SKM-1 (cell line): Measurements from ENCODE around the gene RASGRF1.

Source experiments
- DNase-seq: peaks from one replicate; lab custom pipeline; 2025; ENCODE audit not compliant: unreplicated experiment; lab: John Stamatoyannopoulos, UW

RASGRF1 gene

DNA sequence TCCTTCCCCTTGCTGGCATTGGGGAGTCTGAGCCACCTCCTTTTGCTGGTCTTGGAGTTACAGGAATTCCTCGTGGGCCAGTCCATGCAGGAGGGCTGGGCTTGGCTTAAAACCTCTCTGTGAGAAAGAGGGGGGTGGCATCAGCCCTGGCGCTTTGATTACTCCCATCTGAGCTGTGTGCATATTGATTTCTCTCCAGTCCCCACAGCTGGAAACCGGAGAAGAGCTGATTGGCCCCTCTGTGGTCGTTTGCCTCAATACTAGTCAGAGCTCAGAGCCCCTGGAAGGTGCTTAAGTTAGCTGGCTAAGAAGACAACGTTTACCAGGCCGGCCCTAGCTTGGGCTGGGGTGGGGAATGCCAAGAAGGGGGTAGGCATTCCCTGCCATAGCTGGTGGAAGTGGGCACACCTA is 4.0 kb upstream of the RASGRF1 start:
- DNase-seq, result no peak

DNA sequence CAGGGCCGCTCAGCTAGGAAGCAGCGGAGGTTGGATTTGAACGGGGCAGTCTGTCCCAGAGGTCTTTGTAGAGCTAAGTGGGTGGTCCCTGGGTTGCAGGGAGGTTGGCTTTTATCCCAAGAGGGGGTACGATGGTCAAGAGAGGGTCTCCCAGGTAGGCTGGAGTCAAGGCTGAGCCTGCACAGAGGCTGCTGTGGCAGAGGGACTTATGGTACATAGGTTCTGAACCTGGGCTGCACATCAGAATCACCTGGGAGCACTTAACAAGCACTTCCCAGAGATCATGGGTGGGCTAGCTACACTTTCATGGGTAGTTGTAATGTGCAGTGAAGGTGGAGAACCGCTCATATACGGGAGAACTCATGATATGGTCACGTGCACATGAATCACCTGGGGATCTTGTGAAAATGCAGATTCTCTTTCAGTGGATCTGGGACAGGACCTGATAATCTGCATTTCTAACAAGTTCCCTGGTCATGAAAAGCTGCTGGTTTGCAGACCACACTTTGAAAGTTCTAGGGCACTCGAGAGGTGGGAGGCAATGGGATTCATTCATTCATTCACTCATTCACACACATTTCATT is 2.9 kb upstream of the RASGRF1 start:
- DNase-seq, result no peak

DNA sequence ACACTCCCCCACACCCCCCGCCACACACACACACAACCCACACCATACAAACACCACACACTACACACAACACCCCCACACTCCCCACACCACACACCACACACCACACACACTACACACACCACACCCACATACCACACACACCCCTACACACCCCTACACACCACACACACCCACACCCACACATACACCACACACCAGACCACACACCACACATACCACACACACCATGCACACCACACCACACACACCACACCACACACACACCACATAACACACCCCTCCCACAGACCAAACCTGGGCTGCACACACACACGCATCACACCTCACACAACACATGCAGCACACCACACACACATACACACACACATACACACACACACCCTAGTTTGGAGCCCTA is 1.8 kb upstream of the RASGRF1 start:
- DNase-seq, result no peak

DNA sequence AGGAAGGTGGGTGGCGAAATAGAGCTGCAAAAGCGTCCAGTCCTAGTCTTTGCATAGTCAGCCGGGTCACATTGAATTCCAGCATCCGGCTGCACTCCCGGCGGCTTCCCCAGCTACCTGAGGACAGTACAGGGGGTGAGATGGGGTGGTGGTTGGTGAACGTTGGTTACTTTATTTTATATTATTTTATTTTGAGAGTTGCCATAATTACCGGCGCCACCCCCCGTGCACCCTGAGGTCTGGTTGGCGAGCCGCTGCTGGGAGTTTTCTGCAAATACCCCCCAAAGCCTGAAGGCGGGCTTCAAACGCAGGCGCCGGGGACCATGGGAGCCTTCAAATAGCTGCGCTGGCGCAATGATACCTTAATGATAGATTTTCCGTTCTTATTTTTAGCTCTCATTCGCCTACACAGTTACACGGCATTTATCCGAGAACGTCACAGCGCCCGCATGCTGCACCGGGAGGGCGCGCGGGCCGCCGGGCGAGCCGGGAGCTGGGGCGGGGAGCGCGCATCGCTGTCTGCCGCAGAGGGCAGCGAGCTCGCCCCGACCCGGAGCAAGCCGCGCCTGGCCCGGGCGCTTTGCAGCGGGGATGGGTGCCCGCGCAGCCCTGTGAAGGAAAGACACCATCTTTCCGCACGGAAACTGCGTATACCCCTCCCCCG is 756 bp upstream of the RASGRF1 start:
- DNase-seq, result no peak

DNA sequence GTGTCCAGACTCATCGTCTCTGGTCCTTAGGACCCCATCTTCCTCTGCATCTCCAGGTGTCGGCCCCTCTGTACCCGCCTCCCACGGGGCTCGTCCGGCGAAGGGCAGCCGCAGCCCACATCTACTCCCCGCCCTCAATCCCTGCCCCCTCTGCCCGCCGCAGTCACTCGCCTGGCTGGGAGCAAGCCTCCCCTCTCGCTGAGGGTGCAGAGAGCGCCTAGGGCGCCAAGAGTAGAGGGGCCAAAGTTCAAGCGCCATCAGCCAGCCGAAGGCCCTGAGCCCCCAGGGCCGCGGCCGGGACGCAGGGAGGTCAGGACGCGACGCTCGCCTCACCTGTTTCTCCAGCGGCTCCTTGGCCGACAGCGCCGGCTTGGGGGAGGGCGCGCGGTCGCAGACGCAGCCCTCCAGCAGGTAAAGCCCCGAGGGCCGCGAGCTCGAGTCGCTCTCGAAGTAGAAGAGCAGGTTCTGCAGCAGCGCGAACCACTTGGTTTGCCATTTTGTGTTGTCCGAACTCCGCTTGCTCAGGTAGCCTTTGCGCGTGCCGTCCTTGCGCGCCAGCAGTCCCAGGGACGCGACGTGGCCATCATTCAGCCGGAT is 592 bp downstream of the RASGRF1 start:
- DNase-seq, result no peak

DNA sequence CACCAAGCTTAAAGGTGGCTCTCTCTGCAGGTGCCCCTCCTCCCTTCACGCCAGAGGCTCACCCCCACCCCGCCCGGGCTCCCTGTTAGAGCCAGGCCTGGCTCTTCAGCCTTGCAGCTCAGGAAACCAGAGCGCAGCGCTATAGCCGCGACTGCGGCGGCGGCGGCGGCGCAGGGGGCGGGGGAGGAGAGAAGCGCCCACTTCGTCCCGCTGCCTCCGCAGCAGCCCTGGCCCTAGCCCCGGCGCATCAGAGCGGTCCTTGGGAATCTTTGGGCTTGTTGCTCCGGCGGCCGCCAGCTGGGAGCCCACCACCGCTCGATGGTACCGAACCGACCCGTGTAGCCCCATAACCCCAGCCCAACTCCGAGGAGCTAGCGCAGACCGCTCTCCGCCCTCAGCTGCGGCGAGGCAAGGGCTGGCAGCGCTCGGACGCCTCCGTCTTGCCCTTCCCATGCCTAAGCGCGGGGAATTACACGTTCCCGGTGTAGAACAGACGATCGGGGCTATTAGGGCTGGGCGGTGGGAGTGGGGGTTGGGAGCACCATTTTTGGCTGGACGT is 1.2 kb downstream of the RASGRF1 start:
- DNase-seq, result no peak

DNA sequence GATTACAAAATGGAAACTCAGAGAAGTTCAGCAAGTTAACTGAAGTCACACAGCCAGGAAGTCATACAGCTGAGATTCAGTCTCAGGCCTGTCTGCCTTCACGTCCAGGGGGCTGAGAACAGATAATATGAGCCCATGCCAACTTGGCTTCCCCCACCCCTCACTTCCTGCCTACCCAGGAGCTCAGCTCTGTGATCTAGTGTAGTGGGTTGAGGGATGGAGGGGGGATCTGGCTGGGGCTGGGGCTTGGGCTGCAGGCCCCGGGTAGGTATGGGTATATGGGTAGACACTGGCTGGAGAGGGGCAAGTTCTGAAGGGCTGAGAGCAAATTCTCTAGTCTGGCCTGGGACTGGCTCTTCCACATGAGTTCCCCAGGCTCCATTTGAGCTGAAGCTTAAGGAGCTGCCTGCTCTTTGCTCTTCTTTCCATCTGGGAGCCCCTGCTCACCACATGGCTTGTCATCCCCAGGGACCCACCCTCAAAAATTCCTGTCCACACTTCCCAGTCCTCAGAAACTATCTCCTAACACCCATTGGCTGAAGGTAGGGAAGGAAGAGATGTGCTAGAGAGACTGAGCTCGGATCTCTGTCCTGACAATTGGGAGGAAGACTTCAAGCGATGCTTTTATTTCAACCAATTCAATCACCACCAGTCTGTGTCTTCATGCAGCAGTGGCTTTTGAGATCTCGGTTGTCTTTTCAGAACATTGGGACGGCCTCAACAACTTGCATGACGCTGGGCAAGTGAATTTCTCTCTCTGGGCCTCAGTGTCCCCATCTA is 2.0 kb downstream of the RASGRF1 start:
- no peak for DNase-seq

DNA sequence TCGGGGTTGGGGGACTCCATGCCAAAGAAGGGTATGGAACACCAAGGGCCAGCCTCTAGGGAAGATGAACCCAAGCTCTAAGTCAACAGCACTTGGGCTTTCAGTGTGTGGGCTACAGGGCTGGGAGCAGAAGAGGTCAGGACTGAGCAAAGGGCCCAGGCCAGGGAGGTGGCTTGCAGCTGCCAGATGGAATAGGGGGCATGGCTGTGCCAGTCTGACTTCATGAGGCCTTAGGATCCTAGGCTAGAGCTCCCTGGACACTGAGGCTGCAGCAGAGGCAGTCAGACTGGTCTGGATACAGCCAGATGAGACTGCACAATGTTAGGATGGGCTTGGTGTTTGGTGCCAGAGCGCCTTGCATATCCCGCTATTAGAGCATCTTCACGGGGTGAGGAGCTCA is 3.8 kb downstream of the RASGRF1 start:
- no peak for DNase-seq

DNA sequence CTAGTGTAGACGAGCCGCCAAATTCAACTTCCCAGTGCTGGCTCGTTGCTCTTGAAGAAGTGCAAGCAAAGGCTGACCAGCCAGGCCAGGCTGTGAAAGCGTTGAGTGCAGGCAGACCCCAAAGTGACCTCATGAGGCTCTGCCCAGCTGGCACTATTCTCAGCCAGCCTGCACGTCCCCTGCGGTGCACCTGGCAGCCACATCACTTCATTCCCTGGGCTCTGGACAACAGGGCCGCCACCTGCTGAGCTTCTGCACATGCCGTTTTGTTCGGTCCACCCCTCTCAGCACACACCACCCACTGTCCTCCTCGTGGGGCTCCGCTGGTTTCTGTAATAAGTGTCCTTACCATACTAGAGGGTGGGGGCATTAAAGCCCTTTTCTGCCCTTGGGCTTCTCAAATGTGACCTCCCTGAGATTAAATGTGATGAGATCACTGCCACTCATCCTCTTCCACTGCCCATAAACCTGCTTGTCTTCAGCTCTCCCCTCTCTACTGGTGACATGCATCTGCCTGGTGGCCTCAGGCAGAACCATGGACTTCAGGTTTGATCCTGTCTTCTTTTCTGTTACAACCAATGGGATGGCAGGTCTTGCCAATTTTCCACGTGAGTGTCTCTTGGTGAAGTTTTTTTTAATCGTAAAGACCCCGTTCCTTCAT is 6.1 kb downstream of the RASGRF1 start:
- DNase-seq, result no peak

DNA sequence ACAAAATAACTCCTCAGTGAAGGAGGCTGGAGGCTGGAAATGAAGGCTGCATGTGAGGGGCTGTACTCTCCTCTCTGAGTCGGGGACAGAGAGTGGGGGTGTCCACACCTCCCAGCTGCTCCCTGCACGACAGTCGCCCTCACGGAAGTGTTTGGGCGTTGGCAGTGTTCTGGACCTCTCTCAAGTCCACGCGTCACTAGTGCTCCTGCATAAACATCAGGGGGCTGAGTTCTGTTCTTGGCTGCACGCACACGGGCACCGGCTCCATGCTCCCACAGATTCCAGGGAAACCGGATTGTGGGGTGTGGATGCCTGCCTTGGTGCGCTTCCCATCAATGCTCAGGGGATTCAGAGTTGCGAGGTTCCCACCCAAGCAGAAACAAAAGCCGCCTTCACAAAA is 7.4 kb downstream of the RASGRF1 start:
- DNase-seq, result no peak

DNA sequence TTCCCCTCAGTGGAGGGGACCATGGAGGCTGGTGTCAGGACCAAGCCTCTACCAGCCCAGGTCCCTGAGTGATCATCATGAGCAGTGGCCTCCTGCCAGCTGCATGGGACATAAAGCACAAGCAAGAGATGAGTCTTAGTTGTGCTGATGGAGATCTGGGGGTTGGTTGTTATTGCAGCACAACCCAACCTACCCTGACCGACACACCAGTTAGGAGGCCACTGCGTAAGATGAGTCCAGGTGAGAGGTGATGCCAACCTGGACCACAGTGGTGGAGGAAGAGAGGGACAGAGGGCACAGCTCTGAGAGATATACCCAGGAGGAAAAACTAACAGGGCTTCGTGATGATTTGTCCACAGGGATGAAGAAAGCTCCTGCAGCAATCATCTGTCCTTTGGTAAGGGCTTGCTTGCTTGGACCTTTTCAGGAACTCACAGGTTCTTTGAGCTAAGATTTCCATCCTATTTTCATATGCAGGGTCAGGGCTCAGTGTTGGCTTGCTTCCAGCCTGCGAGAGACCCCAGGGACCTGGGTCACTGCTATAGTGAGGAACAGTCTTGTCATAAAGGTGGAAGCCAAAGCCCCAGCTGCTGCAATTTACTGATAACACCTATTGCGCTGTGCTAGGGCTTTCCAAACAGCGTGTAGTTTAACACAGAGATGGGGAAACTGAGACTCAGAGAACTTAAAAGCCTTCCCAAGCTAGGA is 8.1 kb downstream of the RASGRF1 start:
- no peak for DNase-seq

DNA sequence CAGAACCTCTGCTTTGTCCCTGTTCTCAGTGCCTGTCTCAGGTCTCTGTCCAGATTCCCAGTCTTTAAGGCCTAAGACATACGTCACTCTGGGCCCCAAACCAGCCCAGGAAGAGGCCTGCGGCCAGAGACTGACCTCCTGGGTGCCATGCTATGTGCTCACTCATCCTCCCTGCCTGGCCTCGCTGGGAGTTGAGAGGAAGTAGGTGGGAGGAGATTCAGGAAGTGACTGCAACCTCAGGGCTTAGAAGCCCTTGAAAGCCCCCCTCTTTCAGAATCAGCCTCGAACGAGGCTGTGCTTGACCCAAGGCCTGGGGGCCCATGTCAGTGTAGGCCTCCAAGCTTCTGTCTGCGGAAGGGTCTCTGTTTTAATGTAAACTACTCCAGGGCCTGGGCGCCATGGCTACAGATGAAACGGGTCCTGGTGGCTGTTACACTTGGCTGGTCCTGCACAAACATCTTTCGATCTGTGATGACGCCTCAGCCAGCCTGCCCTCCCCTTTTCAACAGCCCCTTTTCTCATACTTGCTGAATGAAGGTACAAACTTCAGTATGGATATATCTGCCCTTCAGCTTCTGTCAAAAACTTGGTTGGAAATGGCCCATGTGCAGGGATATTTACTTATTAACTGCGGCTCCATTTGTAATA is 11.7 kb downstream of the RASGRF1 start:
- no peak for DNase-seq

DNA sequence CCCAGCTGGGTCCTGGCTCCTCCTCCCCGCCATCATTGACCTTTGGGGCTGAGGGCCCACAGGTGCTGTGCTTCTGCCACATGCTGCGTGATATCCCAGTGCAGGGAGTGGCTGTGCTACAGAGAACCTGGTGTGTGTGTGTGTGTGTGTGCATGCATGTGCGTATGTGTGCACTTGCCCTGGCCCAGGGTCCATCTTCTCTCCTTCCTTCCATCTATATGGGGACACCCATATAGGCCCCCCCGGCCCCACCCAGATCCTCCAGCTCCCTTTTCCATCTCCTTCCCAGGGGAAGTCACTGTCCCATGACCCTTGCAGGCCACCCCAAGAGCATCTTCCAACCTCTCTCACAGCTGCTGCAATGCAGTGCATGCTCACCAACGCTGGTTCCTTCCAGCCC is 12.6 kb downstream of the RASGRF1 start:
- DNase-seq, result no peak

DNA sequence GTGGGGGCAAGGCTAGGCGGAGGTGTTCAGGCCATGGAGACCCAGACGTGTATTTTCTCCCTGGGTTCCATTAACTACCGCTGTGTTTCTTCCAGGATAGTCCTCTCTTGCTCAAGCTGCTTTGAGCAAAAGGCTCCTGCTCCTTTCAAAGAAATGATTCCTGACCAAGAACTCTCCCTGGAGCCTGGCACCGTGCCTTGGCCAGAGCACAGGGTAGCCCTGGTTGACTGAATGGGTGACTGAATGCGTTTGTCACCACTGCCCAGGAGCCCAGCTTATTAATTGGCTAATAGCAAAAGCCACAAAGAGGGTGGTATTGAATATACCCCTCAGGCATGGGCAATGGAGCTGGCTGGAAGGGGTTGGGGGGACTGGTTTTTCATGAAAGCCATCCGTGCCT is 13.9 kb downstream of the RASGRF1 start:
- no peak for DNase-seq

DNA sequence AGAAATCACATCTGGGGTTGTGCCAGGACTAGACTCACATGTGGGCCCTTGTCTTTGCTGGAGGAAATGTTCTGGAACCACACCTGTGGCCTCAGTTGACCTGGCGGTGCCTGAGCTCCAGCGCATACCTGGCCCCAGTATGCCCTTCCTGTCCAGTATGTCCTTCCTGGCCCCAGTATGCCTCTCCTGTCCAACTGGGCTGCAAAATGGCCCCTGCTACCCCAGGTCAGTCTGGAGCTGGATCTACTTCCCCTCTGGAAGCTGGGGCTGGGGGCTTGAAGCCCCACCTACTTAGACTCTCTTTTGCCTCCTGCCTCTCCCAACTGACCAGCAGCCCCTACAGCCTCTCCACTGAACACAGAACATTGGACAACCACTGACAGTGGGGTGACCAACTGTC is 15.3 kb downstream of the RASGRF1 start:
- no peak for DNase-seq

DNA sequence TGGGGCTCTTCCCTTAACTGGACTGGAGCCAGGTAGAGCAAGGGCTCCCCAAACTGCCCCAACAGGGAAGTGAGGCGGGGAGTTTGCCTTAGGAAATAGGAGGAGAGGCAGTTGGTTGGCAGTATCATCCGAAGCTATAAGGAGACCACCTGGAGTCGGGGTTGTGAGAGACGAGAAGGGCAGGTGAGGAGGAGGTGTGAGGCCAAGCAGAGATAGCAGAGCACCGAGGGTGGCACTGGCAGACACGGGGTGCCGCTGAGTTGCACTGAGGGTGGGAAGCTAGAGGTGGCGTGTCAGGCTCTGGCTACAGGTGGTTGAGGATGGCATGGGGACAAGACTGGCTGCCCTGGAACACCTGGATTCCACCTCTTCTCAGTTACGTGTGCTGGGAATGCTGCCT is 17.2 kb downstream of the RASGRF1 start:
- no peak for DNase-seq

DNA sequence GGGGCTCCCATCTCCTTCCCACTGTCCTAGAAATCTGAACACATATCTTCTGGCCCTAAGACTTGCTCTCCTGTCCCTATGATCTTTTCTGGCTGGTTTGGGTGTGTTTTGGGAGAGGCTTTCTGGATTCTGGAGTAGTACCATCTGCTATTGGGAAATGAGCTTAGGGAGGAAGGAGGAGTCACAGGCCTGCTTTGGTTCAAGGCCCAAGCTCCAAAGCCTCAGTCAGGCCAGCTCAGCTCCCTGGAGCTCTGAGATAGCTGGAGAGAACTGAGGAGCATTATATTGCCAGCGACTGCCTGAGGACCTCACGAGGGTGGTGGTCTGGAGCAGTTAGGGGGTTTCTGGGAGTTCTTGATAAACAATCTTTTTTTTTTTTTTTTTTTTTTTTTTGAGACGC is 18.7 kb downstream of the RASGRF1 start:
- no peak for DNase-seq

DNA sequence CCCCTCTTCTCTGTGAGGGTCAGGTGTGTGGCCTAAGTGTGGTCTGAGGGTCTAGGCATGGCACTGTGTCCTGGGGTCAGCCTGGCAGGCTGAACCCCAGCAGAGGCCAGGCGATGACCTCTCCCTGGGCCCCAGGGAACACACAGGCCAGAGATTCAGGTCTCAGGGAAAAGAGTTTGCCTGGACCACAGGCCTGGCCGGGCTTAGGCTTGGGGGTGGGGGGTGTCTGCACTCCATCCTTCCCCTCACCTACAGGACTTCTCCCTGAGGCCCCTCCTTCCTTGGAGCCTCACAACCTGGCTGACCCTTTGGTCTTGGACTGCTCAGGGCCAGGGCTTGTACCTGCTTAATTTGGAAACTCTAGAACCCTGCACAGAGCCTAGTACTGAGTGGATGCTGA is 21.8 kb downstream of the RASGRF1 start:
- no peak for DNase-seq

DNA sequence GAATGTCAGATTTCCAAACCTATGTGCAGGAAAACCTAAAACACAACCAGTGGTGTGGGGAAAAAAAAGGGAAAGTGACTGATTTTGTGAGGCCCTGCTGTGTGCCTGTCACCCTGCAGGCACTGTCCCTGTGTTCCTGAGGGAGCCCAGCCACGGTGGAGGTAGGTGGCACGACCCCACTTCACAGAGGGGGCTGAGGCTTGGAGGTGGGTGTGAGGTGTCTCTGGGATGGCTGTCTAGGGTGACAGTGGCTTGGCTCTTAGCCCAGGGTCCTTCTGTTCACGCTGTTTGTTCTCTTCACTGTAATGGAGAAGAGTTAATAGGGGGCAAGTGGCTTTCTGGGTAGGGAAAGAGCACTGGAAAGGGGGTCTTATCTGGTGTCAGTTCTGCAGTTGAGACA is 22.6 kb downstream of the RASGRF1 start:
- no peak for DNase-seq
